Trophoblast cell (in vitro differentiated cells and primary cell): ENCODE results near the gene AUH.

Experiments used
- DNase-seq, 2 donors: peaks; one replicate each; pipeline ENCODE4 v3.0.0-alpha.2; 2016
- H2AFZ ChIP-seq: 2 replicates; pipeline ENCODE4 v1.6.1; 2013; ENCODE audit warnings: low read length, moderate library complexity, mild to moderate bottlenecking; ENCODE audit not compliant: insufficient read depth, poor library complexity
- H2AK5ac ChIP-seq: 2 replicates; pipeline ENCODE4 v1.6.1; 2013; ENCODE audit warnings: mild to moderate bottlenecking, low read length
- H2BK120ac ChIP-seq: 2 replicates; pipeline ENCODE4 v1.6.1; 2013; ENCODE audit warnings: low read length, mild to moderate bottlenecking, moderate library complexity; ENCODE audit not compliant: insufficient read depth, poor library complexity
- H2BK12ac ChIP-seq: 2 replicates; pipeline ENCODE4 v1.6.1; 2013; ENCODE audit warnings: mild to moderate bottlenecking, low read length, moderate library complexity
- H2BK5ac ChIP-seq: 2 replicates; pipeline ENCODE4 v1.6.1; 2013; ENCODE audit warnings: low read length, low read depth, moderate library complexity, mild to moderate bottlenecking; ENCODE audit not compliant: poor library complexity
- H3K14ac ChIP-seq: 2 replicates; pipeline ENCODE4 v1.6.1; 2013; ENCODE audit warnings: mild to moderate bottlenecking, low read length
- H3K18ac ChIP-seq: 2 replicates; pipeline ENCODE4 v1.6.1; 2013; ENCODE audit warnings: mild to moderate bottlenecking, low read length
- H3K23ac ChIP-seq: 2 replicates; pipeline ENCODE4 v1.6.1; 2013; ENCODE audit warnings: low read length
- H3K27ac ChIP-seq: 2 replicates; pipeline ENCODE4 v1.5.1; 2013; ENCODE audit warnings: low read depth, mild to moderate bottlenecking, inconsistent platforms, low read length, moderate library complexity
- H3K27me3 ChIP-seq: 2 replicates; pipeline ENCODE4 v1.6.1; 2013; ENCODE audit warnings: inconsistent platforms, mild to moderate bottlenecking, low read length, moderate library complexity; ENCODE audit not compliant: insufficient read depth
- H3K36me3 ChIP-seq, 2 experiments: 1 replicate in 1 of 2; 2 replicates in 1 of 2; pipeline ENCODE4 v1.6.1; 2013; ENCODE audit warnings: low read length in 2 of 2, mild to moderate bottlenecking in 2 of 2, moderate library complexity in 1 of 2; ENCODE audit not compliant: insufficient read depth in 2 of 2, control insufficient read depth in 1 of 2
- H3K4ac ChIP-seq: 2 replicates; pipeline ENCODE4 v1.6.1; 2013; ENCODE audit warnings: low read depth, mild to moderate bottlenecking, low read length, moderate library complexity
- H3K4me1 ChIP-seq, 2 experiments: 1 replicate in 1 of 2; 2 replicates in 1 of 2; pipeline ENCODE4 v1.6.1; 2013; ENCODE audit warnings: low read length in 2 of 2, mild to moderate bottlenecking in 2 of 2, moderate library complexity in 1 of 2; ENCODE audit not compliant: insufficient read depth in 2 of 2, control insufficient read depth in 1 of 2
- H3K4me2 ChIP-seq: 2 replicates; pipeline ENCODE4 v1.6.1; 2013; ENCODE audit warnings: inconsistent platforms, mild to moderate bottlenecking, low read length, moderate library complexity
- H3K4me3 ChIP-seq: 2 replicates; pipeline ENCODE4 v1.5.1; 2013; ENCODE audit warnings: mild to moderate bottlenecking, low read depth, low read length, inconsistent platforms
- H3K79me1 ChIP-seq: one replicate; pipeline ENCODE4 v1.6.1; 2013; ENCODE audit warnings: low read length
- H3K79me2 ChIP-seq: 2 replicates; pipeline ENCODE4 v1.6.1; 2013; ENCODE audit warnings: low read length, mild to moderate bottlenecking; ENCODE audit not compliant: control insufficient read depth, insufficient read depth, poor library complexity
- H3K9ac ChIP-seq: 2 replicates; pipeline ENCODE4 v1.6.1; 2013; ENCODE audit warnings: mild to moderate bottlenecking, low read length
- H3K9me3 ChIP-seq: 2 replicates; pipeline ENCODE4 v1.6.1; 2013; ENCODE audit warnings: low read depth, mild to moderate bottlenecking, control low read depth, inconsistent platforms, low read length; ENCODE audit not compliant: insufficient read depth
- H4K12ac ChIP-seq: 2 replicates; pipeline ENCODE4 v1.6.1; 2013; ENCODE audit warnings: low read depth, mild to moderate bottlenecking, low read length, moderate library complexity
- H4K8ac ChIP-seq: 2 replicates; pipeline ENCODE4 v1.6.1; 2013; ENCODE audit warnings: low read depth, mild to moderate bottlenecking, low read length, moderate library complexity
- H4K91ac ChIP-seq: one replicate; pipeline ENCODE4 v1.6.1; 2013; ENCODE audit warnings: low read depth, mild to moderate bottlenecking, low read length, moderate library complexity
- WGBS: extraction: QIAGEN DNeasy Blood & Tissue Kit; methylation state at CpG from one replicate; pipeline ENCODE4 v1.1.7; 2013; ENCODE audit warnings: missing lambda C conversion rate; ENCODE audit not compliant: insufficient read length, insufficient coverage; ENCODE audit errors: extremely low coverage; 5-methylcytosine and 5-hydroxymethylcytosine counted together

Gene AUH

DNA sequence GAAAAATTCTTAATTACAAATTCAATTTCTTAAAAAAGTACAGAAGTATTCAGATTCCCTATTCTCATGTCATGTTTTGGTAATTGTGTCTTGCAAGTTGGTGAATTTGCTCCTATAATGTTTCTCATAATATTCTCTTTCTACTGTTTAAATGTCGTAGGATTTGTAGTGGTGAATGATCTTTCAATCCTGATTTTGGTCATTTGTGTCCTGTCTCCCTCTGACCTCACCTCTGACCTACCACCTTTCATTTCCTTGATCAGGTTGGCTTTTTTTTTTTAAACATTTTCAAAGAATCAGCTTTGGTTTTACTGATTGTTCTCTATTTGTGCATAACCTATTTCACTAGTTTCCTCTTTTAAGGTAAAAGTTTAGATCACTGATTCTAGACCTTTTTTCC is 102.6 kb downstream of the AUH start:
- H3K27ac ChIP-seq: no peak overlapping the region
- no peak overlapping the region for H4K8ac ChIP-seq
- no peak overlapping the region for H2BK120ac ChIP-seq
- H2BK12ac ChIP-seq: no peak overlapping the region
- no peaks in the 10 kb centered on the region for H3K36me3 ChIP-seq
- H3K9me3 ChIP-seq: peaks cover 1% of the 10 kb centered on the region
- H3K79me1 ChIP-seq: no peaks in the 10 kb centered on the region
- H3K79me2 ChIP-seq: no peaks in the 10 kb centered on the region
- H2AK5ac ChIP-seq: no peak overlapping the region
- no peak overlapping the region for H4K12ac ChIP-seq
- H4K91ac ChIP-seq: no peak overlapping the region
- H3K23ac ChIP-seq: no peak overlapping the region
- no peaks in the 10 kb centered on the region for H3K4me1 ChIP-seq
- H2AFZ ChIP-seq: no peak overlapping the region
- no peaks in the 10 kb centered on the region for H3K27me3 ChIP-seq
- no peak overlapping the region for H3K4me2 ChIP-seq
- H3K18ac ChIP-seq: no peak overlapping the region
- no peak overlapping the region for H3K9ac ChIP-seq
- no peak for DNase-seq
- no CpG with 5 or more reads among the region's 1 CpG for WGBS
- H3K4ac ChIP-seq: no peak overlapping the region
- H3K4me3 ChIP-seq: no peak overlapping the region
- no peak overlapping the region for H3K14ac ChIP-seq
- H2BK5ac ChIP-seq: no peak overlapping the region

DNA sequence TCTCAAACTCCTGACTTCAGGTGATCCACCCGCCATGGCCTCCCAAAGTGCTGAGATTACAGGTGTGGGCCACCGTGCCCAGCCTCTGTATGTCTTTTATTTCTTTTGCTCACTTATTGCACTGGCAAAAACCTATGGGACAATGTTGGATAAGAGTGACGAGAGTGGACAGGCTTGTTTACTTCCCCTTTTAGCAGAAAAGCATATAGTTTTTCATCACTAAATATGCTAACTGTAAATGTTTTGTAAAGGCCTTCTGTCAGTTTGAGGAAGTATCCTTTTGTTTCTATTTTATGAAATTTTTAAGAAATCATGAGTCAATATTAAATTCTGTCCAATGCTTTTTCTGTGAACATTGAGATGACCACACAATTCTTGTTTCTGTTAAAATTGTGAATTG is 103.3 kb downstream of the AUH start:
- H4K8ac ChIP-seq: no peak overlapping the region
- H3K14ac ChIP-seq: no peak overlapping the region
- H2BK120ac ChIP-seq: no peak overlapping the region
- H2BK12ac ChIP-seq: no peak overlapping the region
- H3K4me1 ChIP-seq: no peaks in the 10 kb centered on the region
- H3K4ac ChIP-seq: no peak overlapping the region
- H3K36me3 ChIP-seq: no peaks in the 10 kb centered on the region
- H3K79me2 ChIP-seq: no peaks in the 10 kb centered on the region
- H2BK5ac ChIP-seq: no peak overlapping the region
- peaks cover 1% of the 10 kb centered on the region for H3K9me3 ChIP-seq
- no peaks in the 10 kb centered on the region for H3K79me1 ChIP-seq
- no CpG with 5 or more reads among the region's 3 CpGs for WGBS
- no peak overlapping the region for H3K18ac ChIP-seq
- H4K91ac ChIP-seq: no peak overlapping the region
- no peak overlapping the region for H2AK5ac ChIP-seq
- H3K27ac ChIP-seq: no peak overlapping the region
- no peak for DNase-seq
- no peaks in the 10 kb centered on the region for H3K27me3 ChIP-seq
- H2AFZ ChIP-seq: no peak overlapping the region
- H4K12ac ChIP-seq: no peak overlapping the region
- H3K4me2 ChIP-seq: no peak overlapping the region
- H3K23ac ChIP-seq: no peak overlapping the region
- no peak overlapping the region for H3K4me3 ChIP-seq
- no peak overlapping the region for H3K9ac ChIP-seq

GRCh38 chr9:91256235-91256634 is 105.5 kb downstream of the AUH start:
- H2AFZ ChIP-seq: no peak overlapping the region
- H3K23ac ChIP-seq: no peak overlapping the region
- H2BK120ac ChIP-seq: no peak overlapping the region
- WGBS: no CpG with 5 or more reads among the region's 3 CpGs
- no peak overlapping the region for H3K14ac ChIP-seq
- H3K4me2 ChIP-seq: no peak overlapping the region
- H3K27me3 ChIP-seq: no peaks in the 10 kb centered on the region
- no peak overlapping the region for H3K9ac ChIP-seq
- no peaks in the 10 kb centered on the region for H3K79me2 ChIP-seq
- no peaks in the 10 kb centered on the region for H3K36me3 ChIP-seq
- H3K4ac ChIP-seq: no peak overlapping the region
- no peaks in the 10 kb centered on the region for H3K79me1 ChIP-seq
- H3K18ac ChIP-seq: no peak overlapping the region
- H3K4me1 ChIP-seq: no peaks in the 10 kb centered on the region
- no peak overlapping the region for H3K4me3 ChIP-seq
- DNase-seq: no peak
- H2BK12ac ChIP-seq: no peak overlapping the region
- no peak overlapping the region for H4K91ac ChIP-seq
- H3K27ac ChIP-seq: no peak overlapping the region
- peaks cover 1% of the 10 kb centered on the region for H3K9me3 ChIP-seq
- no peak overlapping the region for H2AK5ac ChIP-seq
- no peak overlapping the region for H4K8ac ChIP-seq
- no peak overlapping the region for H2BK5ac ChIP-seq
- H4K12ac ChIP-seq: no peak overlapping the region

DNA sequence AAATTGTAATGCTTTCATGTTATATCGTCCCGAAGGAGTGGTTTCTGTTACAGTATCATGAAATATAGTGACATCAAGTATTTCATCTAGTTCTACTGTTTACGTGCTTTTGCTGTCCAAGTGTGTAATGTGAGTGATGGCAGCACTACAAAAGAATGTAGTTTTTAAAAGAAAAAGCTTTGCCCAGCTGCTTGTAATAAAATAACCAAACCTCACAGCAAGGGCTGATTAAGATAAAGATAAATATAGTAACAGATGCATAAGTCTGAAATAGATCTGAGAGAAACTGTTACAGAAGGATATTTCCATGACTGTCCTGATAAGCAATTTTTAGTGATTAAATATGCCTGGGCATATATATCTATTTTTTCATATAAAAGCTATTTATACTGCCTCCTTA is 106.4 kb downstream of the AUH start:
- no peak overlapping the region for H4K8ac ChIP-seq
- no peak overlapping the region for H3K18ac ChIP-seq
- H3K36me3 ChIP-seq: no peaks in the 10 kb centered on the region
- H3K9me3 ChIP-seq: peaks cover 1% of the 10 kb centered on the region
- H3K4me2 ChIP-seq: no peak overlapping the region
- no peak overlapping the region for H2BK12ac ChIP-seq
- no peak overlapping the region for H3K9ac ChIP-seq
- H2BK5ac ChIP-seq: no peak overlapping the region
- no peak overlapping the region for H2BK120ac ChIP-seq
- no peak for DNase-seq
- no peak overlapping the region for H3K4me3 ChIP-seq
- no peak overlapping the region for H4K12ac ChIP-seq
- no peaks in the 10 kb centered on the region for H3K79me2 ChIP-seq
- H2AFZ ChIP-seq: no peak overlapping the region
- H3K79me1 ChIP-seq: no peaks in the 10 kb centered on the region
- H3K23ac ChIP-seq: no peak overlapping the region
- no peaks in the 10 kb centered on the region for H3K4me1 ChIP-seq
- no peak overlapping the region for H3K27ac ChIP-seq
- no peak overlapping the region for H2AK5ac ChIP-seq
- H3K14ac ChIP-seq: no peak overlapping the region
- WGBS: no CpG with 5 or more reads among the region's 3 CpGs
- H4K91ac ChIP-seq: no peak overlapping the region
- no peak overlapping the region for H3K4ac ChIP-seq
- H3K27me3 ChIP-seq: no peaks in the 10 kb centered on the region
